Colonic mucosa (tissue), 4 donors: ENCODE measurements around the gene CLK3. TPM values are rescaled to one million over a fixed set of nuclear protein-coding genes. Genes with fewer than 3 reads are reported as not detected.

ENCODE experiments used
- DNase-seq: peaks from one replicate; pipeline ENCODE4 v3.0.0-alpha.2; 2020
- H3K27ac ChIP-seq: fragments of 200-600 bp; one replicate; pipeline ENCODE4 v1.8.0; 2021
- H3K27me3 ChIP-seq: fragments of 200-600 bp; one replicate; pipeline ENCODE4 v1.8.0; 2021
- H3K36me3 ChIP-seq: fragments of 200-600 bp; one replicate; pipeline ENCODE4 v1.8.0; 2021
- H3K4me1 ChIP-seq: fragments of 200-600 bp; one replicate; pipeline ENCODE4 v1.8.0; 2021; ENCODE audit warnings: mild to moderate bottlenecking
- H3K4me3 ChIP-seq: fragments of 200-600 bp; one replicate; pipeline ENCODE4 v1.8.0; 2021
- H3K9ac ChIP-seq, 2 donors: one replicate each; pipeline ENCODE4 v1.7.0; 2013; ENCODE audit warnings: control low read depth in 2 of 2, low read depth in 2 of 2, low read length in 2 of 2
- H3K9me3 ChIP-seq: fragments of 200-600 bp; one replicate; pipeline ENCODE4 v1.8.0; 2021
- intact Hi-C: fragments of 100-400 bp; cut with DNase I; formaldehyde crosslinking; loops from one replicate; pipeline ENCODE4 v1.14.1; 2022
- total RNA-seq, 2 donors: library from RNA; stranded (reverse); fragmentation: NEBNext Ultra II Directional in 1 of 2; extraction: Animal tissue kit (Norgen Biotek cat#: 25700) in 1 of 2; gene quantifications; one replicate each; pipeline ENCODE4 v1.2.1, GENCODE V29; 2021
- TF ChIP-seq, protein P1 (sequence below): fragments of 200-600 bp; IDR thresholded peaks from one replicate; pipeline ENCODE4 v1.8.0; 2022; ENCODE audit warnings: antibody characterized with exemption, mild to moderate bottlenecking
- donor health status: healthy.
- donor health status: DM: no; HTN: no; CAD: no.
- donor health status: DM: no; HTN: no; CAD: no.

CLK3 gene
- total RNA-seq, 2 donors from 2014 or later, result 83.5 to 88.9 TPM

DNA sequence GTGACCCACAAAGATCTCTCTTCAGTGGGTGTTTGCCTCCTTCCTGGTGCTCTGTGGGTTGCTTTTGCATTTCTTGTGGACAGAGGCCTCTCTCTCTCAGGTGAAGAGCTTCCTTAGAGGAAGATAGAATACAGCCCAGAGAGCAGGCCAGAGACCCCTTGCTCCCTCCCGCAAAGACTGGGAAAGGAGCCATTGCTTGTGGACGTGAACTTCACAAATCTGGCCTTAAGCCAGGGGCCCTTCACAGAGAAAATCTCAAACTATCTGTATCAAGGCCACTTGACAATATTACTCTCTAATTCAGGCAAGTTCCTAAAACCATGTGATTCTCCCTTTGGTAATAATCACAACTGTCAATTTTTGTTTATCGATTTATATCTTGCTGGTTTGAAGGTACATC lies 30.4 kb upstream of the CLK3 start:
- H3K27ac ChIP-seq, result no peak overlapping the region
- H3K36me3 ChIP-seq, result peaks cover 2% of the 10 kb centered on the region
- H3K9me3 ChIP-seq, result no peaks in the 10 kb centered on the region
- no peak overlapping the region for H3K4me3 ChIP-seq
- H3K9ac ChIP-seq, result no peak overlapping the region
- no peaks in the 10 kb centered on the region for H3K27me3 ChIP-seq
- TF ChIP-seq, protein P1, sequence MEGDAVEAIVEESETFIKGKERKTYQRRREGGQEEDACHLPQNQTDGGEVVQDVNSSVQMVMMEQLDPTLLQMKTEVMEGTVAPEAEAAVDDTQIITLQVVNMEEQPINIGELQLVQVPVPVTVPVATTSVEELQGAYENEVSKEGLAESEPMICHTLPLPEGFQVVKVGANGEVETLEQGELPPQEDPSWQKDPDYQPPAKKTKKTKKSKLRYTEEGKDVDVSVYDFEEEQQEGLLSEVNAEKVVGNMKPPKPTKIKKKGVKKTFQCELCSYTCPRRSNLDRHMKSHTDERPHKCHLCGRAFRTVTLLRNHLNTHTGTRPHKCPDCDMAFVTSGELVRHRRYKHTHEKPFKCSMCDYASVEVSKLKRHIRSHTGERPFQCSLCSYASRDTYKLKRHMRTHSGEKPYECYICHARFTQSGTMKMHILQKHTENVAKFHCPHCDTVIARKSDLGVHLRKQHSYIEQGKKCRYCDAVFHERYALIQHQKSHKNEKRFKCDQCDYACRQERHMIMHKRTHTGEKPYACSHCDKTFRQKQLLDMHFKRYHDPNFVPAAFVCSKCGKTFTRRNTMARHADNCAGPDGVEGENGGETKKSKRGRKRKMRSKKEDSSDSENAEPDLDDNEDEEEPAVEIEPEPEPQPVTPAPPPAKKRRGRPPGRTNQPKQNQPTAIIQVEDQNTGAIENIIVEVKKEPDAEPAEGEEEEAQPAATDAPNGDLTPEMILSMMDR, result no peak
- H3K4me1 ChIP-seq, result no peaks in the 10 kb centered on the region
- intact Hi-C loops, result no loop called here
- no peak for DNase-seq

DNA sequence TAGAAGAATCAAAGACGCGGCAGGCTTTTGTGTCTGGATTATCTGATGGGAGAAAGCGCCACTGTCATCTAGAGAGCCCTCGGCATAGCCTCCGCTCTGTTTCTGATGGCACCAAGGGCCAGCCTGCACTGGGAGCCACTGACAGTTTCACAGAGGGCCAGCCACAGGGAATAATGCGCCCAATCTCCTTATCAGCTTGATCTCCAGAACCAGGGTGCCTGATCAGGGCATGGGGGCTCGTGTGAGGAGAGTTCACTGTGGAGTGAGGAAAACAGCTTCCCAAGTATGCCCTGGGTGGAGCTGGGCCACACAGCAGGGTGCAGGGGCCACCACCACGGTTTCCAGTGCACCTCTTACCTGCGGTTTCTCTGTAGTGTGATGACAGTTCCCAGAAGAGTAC lies 29.8 kb upstream of the CLK3 start:
- H3K4me1 ChIP-seq, result no peaks in the 10 kb centered on the region
- no peak overlapping the region for H3K27ac ChIP-seq
- no peaks in the 10 kb centered on the region for H3K27me3 ChIP-seq
- intact Hi-C loops, result no loop called here
- H3K36me3 ChIP-seq, result peaks cover 3% of the 10 kb centered on the region
- TF ChIP-seq, protein P1, result no peak
- no peaks in the 10 kb centered on the region for H3K9me3 ChIP-seq
- no peak for DNase-seq
- H3K4me3 ChIP-seq, result no peak overlapping the region
- no peak overlapping the region for H3K9ac ChIP-seq

DNA sequence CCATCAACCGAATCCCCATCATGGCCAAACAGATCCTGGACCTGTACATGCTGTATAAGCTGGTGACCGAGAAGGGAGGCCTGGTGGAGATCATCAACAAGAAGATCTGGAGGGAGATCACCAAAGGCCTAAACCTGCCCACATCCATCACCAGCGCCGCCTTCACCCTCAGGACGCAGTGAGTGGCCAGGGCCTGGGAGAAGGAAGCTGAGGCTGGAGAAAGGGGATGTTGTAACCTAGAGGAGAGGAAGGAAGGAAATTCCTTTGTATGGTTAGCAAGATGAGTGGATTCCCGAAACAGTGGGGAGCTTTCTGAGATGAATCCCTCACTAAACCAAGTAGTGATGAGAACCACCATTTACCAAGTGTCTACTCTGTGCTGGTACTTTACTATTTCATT lies 25.8 kb upstream of the CLK3 start:
- H3K4me3 ChIP-seq, result no peak overlapping the region
- TF ChIP-seq, protein P1, result no peak
- H3K27ac ChIP-seq, result no peak overlapping the region
- H3K27me3 ChIP-seq, result no peaks in the 10 kb centered on the region
- H3K36me3 ChIP-seq, result peaks cover 3% of the 10 kb centered on the region
- no peaks in the 10 kb centered on the region for H3K9me3 ChIP-seq
- no peak for DNase-seq
- H3K9ac ChIP-seq, result no peak overlapping the region
- intact Hi-C loops, result no loop called here
- H3K4me1 ChIP-seq, result no peaks in the 10 kb centered on the region

DNA sequence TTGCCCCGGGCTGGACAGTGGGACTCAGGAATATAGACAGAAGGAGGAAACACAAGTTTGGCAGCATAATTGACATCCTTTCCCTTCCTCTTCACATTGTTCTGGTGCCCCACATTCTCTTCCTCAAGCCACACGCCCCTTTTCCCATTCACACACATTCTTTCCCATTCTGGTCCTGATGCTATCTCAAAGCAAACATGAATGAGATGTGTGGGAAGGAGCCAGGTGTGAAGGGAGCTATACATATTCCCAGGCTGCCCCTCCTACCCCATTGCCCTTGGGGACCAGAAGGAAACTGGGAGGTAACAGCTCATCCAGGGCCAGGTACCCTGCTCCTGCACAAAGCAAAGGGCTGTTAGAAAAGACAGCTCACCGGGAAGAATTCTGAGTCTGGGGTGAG lies 23.4 kb upstream of the CLK3 start:
- intact Hi-C loops, result no loop called here
- Histone ChIP-seq H3K4me1 (no peaks in the 10 kb centered on the region), H3K9me3 (no peaks in the 10 kb centered on the region), H3K27me3 (no peaks in the 10 kb centered on the region), H3K9ac (no peak overlapping the region), H3K4me3 (no peak overlapping the region), H3K27ac (no peak overlapping the region), H3K36me3 (peaks cover 3% of the 10 kb centered on the region)
- DNase-seq, result no peak
- TF ChIP-seq, protein P1, result no peak

DNA sequence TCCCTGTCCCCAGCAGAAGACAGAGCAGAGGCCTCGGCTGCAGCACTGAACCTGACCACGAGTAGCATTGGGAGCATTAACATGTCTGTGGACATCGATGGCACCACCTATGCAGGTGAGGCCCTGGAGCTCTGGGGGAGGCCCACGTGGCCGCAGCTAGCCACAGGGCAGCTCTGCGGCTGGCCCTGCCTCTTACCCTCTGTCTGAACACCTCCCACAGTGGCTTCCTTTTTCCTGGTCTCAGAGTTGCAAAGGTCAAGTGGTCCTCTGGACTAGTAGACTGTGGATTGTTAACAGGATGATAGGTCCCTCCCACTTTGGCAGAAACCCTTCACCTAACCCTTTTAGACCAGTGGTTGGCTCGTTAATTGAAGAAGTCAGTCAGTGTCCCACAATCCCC lies 22.5 kb upstream of the CLK3 start:
- Histone ChIP-seq H3K36me3 (peaks cover 3% of the 10 kb centered on the region), H3K27ac (no peak overlapping the region), H3K4me1 (no peaks in the 10 kb centered on the region), H3K27me3 (no peaks in the 10 kb centered on the region), H3K9ac (no peak overlapping the region), H3K4me3 (no peak overlapping the region), H3K9me3 (no peaks in the 10 kb centered on the region)
- DNase-seq, result no peak
- TF ChIP-seq, protein P1, result no peak
- intact Hi-C loops, result no loop called here

DNA sequence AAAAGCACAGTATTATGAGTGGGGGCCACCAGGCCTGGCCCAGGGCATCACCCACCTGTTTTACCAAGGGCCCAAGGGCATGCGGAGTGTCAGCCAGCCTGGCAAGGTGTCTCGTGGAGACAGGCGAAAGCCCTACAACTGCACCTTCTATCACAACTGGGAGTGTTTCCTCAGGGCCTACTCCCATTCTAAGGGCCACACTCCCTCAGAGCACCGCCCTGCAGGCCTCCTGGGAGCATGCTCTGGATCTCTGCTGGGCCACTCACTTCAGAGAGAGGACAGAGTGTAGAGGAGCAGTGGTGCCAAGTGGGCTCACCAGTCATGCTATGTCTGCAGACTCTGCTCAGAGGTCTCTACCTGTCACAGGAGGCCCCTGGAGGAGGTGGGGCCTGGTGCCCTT lies 21.2 kb upstream of the CLK3 start:
- Histone ChIP-seq H3K27me3 (no peaks in the 10 kb centered on the region), H3K36me3 (peaks cover 3% of the 10 kb centered on the region), H3K4me3 (no peak overlapping the region), H3K4me1 (no peaks in the 10 kb centered on the region), H3K9ac (no peak overlapping the region), H3K27ac (no peak overlapping the region), H3K9me3 (no peaks in the 10 kb centered on the region)
- intact Hi-C loops, result no loop called here
- TF ChIP-seq, protein P1, result no peak
- DNase-seq, result no peak
